GM21367 (cell line): ENCODE results near the gene DIP2C.

Source experiments
- ATAC-seq: cut with Tn5 transposase; IDR thresholded peaks from one replicate; pipeline ENCODE4 v1.9.1; 2021; ENCODE audit not compliant: unreplicated experiment

DIP2C gene

DNA sequence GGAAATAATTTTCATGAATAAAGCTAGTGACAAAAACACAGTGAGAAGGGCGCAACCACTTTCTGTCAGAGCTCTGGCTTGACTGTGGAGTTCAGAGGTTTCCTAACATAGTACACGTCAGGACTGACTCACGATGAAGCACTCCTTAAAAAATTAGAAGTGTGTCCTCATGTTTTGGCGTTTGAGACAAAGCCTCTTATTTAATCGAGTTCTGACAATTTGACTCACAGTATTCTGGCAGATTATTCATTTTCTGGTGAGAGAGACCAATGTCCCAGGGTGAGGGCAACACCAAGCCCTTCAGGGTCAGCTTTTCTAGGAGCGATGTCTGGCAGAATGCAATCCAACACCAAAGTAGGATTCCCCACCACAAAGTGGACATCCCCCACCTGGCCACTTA is 108.7 kb downstream of the DIP2C start:
- ATAC-seq: no peak

DNA sequence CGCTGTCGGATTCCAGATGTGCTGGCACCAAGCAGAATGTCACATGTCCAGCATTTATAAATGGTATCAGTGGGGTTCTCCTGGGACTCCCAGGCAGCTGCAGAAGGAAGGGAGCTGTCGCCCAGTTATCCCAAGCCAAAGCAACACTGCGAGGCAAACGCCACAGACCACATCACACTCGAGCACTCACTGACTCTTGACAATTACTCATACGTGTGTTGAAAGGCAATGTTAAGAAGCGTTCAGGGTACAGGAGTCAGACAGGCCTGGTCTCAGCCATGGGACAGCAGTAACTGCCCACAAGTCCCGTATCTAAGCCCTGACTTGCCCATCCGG is 113.4 kb downstream of the DIP2C start:
- ATAC-seq: no peak

DNA sequence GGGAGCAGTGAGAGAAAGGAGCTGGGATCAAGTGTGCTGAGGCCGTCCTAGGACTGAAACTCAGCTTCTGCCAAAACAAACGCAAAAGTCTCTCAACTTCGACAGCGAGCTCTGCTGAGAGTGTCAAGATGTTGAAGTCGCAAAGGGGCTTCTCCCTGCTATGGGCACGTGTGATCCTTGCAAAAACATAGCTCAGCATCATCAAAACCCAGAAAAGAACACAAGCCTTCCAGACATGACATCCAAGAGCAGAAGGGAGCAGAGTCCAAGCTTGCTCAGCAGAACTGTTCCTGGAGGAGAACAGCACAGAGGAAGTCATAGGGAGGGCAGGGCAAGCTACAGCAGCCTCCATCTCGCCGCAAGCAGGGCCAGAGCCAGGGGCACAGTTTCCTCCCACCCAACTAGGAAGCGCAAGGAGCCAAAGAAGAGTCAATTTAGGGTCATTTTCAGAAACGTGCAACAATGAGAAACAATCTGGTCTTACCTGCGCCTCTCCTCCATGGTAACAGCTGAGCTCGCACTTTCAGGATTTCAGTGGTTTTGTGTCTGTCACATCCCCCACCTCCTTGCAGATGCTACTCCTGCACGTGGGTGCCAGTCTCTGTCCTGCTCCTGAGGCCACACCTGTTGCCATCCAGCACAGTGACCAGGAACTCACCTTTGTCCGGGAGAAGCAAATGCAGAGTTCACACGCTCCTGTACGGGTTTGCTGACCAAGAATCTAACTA is 113.9 kb downstream of the DIP2C start:
- no peak for ATAC-seq

GRCh38 chr10:572696-573095 is 116.8 kb downstream of the DIP2C start:
- no peak for ATAC-seq

GRCh38 chr10:571688-572451 is 117.6 kb downstream of the DIP2C start:
- ATAC-seq: no peak

DNA sequence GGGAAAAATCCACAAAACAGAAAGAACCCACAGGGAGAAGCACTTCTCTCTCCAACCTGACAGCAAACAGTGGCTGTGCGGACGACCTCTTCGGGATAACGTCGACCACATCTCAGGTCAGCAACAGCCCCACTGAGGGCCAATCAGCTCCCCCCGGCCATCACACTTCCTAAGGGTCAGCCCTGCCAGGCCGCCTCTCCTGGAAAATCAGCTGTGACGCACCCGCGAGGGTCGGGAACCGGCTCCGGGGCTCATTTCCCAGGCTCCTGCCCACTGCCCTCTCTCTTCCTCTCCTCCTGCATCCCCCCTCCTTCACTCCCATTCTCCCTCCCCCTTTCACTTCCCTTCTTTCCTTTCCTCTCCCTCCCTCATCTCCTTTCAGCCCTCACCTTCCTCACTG is 118.3 kb downstream of the DIP2C start:
- no peak for ATAC-seq

DNA sequence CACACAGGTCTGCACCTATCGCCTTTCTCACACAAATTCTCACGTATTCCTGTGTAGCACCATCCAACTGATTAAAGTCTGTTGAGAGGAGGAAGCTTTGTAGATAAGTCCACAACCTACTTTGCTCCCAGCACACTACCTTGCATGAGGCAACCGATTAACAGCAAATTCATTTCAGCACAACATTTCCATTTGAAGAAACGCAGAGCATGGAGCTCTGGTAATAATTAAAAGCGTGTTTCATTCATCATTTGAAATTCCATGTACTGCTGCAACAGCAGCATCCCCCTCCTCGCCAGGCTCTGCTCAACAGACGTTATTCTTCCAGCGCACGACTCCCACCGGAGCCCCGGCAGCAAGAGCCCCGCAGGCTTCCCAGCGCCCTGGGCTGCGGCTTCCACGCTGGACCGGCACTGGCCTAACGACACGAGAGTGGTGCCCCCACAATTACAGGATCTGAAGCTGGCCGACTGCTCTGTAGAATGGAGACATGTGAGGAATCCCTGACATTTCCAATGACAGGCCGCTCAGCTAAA is 118.8 kb downstream of the DIP2C start:
- ATAC-seq: no peak

- ATAC-seq: no peak
These were observed 119.4 kb downstream of the DIP2C start for GRCh38 chr10:569961-570627.

DNA sequence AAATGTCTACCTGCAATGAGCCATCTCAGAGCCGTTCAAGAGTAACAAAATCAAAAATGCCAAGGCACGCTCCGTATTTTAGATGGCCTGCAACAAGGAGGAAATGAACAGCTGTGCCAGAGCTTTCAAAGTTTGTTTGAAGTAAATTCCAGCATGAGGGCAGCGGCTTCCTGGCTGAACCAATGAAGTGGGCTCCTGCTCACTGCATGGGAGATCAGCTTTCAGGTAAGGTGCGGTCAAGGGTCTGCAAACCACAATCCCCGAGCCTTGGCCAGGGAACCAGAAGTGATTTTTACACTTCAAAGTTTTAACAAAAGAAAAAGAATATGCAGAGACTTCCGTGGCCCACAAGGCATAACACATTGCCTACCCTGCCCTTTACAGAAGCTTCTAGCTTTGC is 120.6 kb downstream of the DIP2C start:
- no peak for ATAC-seq

DNA sequence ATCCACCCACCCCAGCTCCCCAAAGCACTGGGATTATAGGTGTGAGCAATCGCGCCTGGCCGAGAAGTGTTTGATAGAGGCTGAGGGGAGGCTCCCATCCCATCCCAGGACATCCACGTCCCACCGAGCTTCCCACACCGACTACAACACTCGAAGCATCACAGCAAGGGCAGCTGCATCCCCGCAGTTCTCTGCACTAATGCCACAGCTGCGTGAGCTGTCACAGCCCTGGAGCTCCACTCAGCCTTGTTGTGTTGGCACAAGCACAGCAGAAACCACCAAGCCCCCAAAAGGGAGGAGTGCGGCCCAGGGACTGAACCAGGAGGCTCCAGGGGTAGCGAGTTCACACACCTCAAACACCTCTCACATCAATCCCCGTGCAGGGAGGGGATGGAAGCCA is 121.6 kb downstream of the DIP2C start:
- no peak for ATAC-seq

GRCh38 chr10:566241-566885 is 123.1 kb downstream of the DIP2C start:
- ATAC-seq: no peak

GRCh38 chr10:565676-566075 is 123.8 kb downstream of the DIP2C start:
- no peak for ATAC-seq

DNA sequence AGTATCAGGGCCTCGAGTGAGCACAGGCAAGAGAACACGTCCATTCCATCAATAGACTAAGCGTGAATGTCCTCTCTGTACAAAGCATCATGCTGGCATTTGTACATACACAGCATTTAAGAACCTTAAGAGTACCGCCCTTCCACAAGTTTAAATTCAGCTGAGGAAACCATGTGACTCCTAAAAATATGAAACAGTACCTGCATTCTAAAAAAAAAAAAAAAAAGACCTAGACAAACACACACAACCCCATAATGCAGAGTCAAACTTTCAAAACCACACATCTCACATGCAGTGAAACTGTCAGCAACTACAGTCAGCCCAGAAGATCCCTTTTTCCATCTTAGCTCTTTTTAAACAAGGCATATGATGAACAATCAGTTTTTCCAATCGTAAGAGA is 124.3 kb downstream of the DIP2C start:
- no peak for ATAC-seq

- ATAC-seq: no peak
These were observed 125.6 kb downstream of the DIP2C start for GRCh38 chr10:563827-564226.

DNA sequence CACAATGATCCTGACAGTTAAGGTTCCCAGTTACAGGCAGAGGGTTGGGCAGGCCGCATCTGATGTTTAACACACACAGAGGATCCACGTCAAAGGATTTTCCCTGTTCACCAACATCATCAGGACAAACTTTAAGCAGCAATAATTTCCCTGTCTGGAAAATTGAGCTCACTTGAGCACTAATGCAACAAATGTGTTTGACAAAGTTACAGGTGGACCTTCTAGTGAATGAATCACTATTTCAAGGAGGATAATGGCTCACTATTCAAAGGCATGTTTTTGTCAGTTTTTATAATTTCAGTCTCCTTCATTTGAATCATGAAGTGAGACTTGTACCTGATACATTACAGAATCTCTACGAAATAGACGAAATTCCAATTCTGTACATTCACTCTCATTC is 127.3 kb downstream of the DIP2C start:
- ATAC-seq: no peak

- no peak for ATAC-seq
These were observed 127.7 kb downstream of the DIP2C start for GRCh38 chr10:561721-562120.

DNA sequence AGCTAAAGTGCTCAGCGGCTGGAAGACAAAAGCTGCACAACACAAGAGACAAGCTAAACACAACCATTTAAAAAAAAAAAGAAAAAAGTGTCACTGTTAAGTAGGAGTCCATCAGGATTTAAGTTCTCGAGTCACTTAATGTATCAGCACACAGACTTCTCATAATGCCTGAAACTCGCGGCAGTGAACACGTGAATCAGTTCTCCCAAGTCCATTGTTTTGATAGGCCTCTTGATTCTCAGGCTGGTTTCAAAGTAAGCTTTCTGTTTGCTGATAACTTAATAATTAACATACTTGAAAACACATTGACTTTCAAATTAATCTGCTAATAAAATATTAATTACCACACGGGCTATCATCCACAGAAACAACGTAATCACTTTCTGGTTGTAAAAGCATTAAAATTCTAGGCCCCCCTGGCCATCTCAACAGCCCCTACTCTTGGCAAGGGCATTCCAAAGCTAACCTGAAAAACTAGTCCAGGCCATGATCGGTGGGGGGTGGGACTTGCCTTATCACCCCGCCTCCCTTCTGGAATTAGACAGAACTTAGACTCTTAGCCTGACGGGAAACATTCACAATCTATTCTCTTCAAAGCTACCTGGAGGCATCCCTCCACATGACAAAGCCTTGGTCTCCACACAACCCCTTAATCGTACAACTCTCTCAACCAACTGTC is 129.0 kb downstream of the DIP2C start:
- ATAC-seq: no peak

DNA sequence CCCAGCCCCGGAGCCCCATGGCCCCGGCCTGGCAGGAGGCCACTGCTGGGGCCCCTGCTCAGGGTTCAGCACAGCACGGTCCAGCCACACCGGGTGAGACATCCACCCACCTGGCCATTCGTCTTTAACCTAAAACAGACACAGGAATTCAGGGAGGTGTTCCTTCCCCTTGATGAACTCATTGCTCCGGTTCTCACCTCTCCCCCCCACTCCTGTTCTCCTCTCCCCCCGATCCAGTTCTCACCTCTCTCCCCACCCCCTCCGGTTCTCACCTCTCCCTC is 129.8 kb downstream of the DIP2C start:
- no peak for ATAC-seq

DNA sequence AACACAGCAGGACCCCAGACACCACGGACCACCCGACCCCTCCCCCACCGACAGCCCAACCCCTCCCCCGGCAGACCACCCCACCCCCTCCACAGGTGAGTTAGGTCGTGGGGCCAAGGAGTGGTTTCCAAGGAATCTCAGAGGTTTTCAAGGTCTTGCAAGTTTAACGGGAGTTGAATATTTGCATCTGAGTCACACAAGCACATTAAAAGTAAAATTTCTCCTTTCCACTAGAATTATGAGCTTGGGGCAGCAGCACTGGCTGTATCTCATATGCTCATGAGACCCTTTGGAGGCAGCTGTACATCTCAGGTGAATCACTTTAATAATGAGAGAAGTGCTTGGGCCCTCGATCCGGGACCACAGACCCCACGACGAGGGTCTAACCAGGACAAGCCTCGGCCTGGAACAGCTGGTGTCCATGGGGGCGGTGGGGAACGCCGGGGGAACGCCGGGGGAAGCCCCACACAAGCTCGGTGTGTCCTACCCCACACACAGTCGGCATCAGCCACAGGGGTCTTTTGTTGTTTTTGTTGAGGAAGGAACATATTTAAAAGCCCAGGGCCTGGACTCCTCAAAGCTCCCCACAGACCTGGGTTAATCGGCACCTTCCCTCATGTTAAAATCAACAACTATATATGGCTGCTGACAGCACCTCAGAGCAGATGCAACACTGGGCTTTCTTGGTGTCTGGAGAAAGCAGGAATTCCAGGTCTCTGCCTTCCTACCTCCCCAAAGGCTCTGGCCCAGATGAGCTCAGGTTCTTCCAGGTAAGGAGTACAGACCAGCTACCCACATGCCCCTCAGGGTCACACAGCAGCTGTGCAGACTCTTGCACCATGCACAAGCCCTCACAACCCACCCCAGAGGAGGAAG is 130.3 kb downstream of the DIP2C start:
- no peak for ATAC-seq

DNA sequence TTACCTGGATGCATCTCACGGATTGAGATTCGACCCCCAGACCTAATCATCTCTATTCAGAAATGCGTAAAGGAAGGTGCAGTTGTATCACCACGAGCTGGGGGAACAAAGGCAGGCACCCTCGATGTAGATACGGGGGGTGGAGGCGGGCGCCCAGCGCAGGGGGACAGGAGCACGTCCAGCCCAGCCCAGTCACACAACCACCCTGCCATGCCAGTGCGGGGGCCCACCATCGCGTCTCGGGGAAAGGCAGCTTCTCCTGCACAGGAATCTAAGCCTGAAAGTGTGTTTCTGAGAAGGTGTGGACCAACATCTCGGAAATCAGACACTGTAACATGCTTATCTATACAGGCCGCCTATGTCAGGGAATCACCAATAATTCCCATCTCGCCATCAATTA is 131.1 kb downstream of the DIP2C start:
- no peak for ATAC-seq
